Activated CD4-positive, CD25-positive, alpha-beta regulatory T cell treated with anti-CD3 and anti-CD28 coated beads, Interleukin-2, amount 50 U/mL, for 16 hours (primary cell): Measurements from ENCODE around the gene S100B.
"Not testable (repeated sequence)": the region's sequence is repeated elsewhere in the genome, so short reads cannot be mapped to it uniquely, and the experiment has no call there.

Source experiments
- DNase-seq: peaks from one replicate; pipeline ENCODE4 v3.0.0-alpha.2; 2020; ENCODE audit warnings: low read depth, low spot score

Gene S100B

GRCh38 chr21:46600978-46601377 lies 3.9 kb downstream of the S100B start:
- no peak for DNase-seq

- DNase-seq = no peak
Measured at GRCh38 chr21:46600305-46600704, 4.6 kb downstream of the S100B start.

- no peak for DNase-seq
Measured at GRCh38 chr21:46598581-46599572, 6.0 kb downstream of the S100B start.

GRCh38 chr21:46597896-46598343 lies 7.0 kb downstream of the S100B start:
- DNase-seq = no peak

- no peak for DNase-seq
Measured at GRCh38 chr21:46597031-46597430, 7.9 kb downstream of the S100B start.

GRCh38 chr21:46596201-46596600 lies 8.7 kb downstream of the S100B start:
- DNase-seq = no peak

GRCh38 chr21:46594276-46594675 lies 10.6 kb downstream of the S100B start:
- DNase-seq = no peak

- DNase-seq = no peak
Measured at GRCh38 chr21:46585191-46585953, 19.5 kb downstream of the S100B start.

GRCh38 chr21:46581780-46582307 lies 23.0 kb downstream of the S100B start:
- no peak for DNase-seq

- not testable (repeated sequence) for DNase-seq
Measured at GRCh38 chr21:46579394-46579793, 25.5 kb downstream of the S100B start.

- DNase-seq = not testable (repeated sequence)
Measured at GRCh38 chr21:46577786-46578185, 27.1 kb downstream of the S100B start.

- no peak for DNase-seq
Measured at GRCh38 chr21:46572850-46573249, 32.0 kb downstream of the S100B start.

GRCh38 chr21:46570631-46571030 lies 34.3 kb downstream of the S100B start:
- no peak for DNase-seq

GRCh38 chr21:46570119-46570518 lies 34.8 kb downstream of the S100B start:
- DNase-seq = no peak

GRCh38 chr21:46569081-46569480 lies 35.8 kb downstream of the S100B start:
- DNase-seq = no peak

- no peak for DNase-seq
Measured at GRCh38 chr21:46568562-46568961, 36.3 kb downstream of the S100B start.

GRCh38 chr21:46567348-46567747 lies 37.5 kb downstream of the S100B start:
- DNase-seq = no peak

- DNase-seq = no peak
Measured at GRCh38 chr21:46564391-46564790, 40.5 kb downstream of the S100B start.

GRCh38 chr21:46562964-46563607 lies 41.8 kb downstream of the S100B start:
- no peak for DNase-seq

- no peak for DNase-seq
Measured at GRCh38 chr21:46562472-46562871, 42.4 kb downstream of the S100B start.

- DNase-seq = no peak
Measured at GRCh38 chr21:46561445-46562090, 43.3 kb downstream of the S100B start.
